T-helper 1 cell (primary cell): ENCODE measurements around the gene LFNG.
A peak's percentile ranks its signal among the peaks of the same experiment; 100 is the strongest.

Experiments used
- DNase-seq, 5 donors: peaks; one replicate each; pipeline ENCODE4 v3.0.0-alpha.2; 2012 to 2020

Gene LFNG

DNA sequence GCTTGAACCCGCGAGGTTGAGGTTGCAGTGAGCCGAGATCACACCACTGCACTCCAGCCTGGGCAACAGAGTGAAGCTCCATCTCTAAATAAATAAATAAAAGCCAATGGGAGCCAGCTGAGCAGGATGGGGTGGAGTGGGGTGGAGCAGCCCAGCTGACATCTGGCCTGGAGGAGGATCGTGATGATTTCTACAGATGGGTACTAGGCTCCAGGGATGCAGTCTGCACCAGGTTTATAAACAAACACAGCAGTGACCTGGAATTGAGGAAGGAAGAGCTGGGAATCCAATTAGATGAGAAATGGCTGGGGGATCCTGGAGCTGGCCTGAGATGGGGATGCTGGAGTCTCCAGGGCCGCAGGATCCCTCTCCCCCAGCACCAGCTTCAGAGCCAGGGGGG is 36.1 kb upstream of the LFNG start:
- DNase-seq = peak in 1 of 5 donors; percentile 10

DNA sequence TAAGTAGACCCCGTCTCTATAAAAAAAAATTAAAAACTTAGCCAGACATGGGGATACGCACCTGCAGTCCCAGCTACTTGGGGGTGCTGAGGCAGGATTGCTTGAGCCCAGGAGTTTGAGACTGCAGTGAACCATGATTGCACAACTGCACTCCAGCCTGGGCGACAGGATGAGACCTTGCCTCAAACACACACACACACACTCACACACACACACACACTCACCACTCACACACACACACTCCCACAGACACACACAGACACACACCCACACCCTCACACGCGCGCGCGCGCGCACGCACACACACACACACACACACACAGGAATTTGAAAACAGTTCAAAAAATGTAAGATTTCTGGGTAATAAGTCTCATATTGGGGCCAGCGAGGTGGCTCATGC is 34.7 kb upstream of the LFNG start:
- no peak for DNase-seq

DNA sequence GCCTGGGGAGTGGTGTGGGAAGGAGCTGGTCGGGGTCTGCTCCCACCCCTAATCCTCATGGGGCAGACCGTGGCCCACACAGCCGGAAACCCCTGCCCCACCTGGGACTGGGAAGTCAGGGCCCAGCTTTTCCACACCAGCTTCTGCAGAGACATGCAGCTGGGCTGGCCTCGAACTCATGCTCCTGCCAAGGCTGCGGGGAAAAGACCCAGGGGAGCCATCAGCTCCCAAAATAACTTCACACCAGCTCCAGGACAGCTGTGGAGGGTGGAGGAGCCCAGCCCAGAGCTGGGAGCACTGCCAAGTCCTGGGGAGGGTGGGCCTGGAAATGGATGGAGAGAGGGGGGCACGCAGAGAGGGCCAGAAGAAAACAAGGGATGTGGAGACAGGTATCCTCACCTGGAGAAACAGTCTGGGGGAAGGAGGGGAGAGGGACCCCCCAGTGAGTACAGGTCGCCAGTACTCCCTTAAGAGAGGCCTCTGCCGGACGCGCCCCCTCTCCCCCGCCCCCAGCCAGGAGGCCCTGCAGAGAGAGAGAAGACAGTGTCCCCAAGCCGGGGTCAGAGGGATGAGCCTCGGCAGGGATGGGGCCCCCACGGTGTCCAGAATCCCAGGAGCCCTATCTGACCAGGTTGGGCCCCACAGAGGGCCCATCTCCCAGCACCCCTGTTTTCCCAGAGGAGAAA is 31.8 kb upstream of the LFNG start:
- DNase-seq = peak in 1 of 5 donors; percentile 6

DNA sequence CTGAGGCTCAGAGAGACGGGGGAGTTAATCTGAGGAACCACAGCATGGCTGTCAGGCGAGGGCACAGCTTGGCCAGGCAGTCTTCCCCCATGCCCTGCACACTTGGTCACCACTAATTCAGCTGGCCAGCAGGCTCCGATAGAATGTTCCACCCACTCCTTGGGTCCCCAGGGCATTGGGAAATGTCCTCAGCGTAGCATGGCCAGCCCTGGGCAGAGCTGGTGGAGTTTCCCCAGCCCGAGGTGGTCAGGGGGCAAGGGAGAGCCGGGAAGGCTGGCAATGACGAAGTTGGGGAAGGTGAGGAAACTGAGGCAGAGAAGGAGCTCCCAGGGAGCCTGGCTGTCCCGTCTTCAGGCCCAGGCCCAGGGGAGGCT is 31.3 kb upstream of the LFNG start:
- no peak for DNase-seq

DNA sequence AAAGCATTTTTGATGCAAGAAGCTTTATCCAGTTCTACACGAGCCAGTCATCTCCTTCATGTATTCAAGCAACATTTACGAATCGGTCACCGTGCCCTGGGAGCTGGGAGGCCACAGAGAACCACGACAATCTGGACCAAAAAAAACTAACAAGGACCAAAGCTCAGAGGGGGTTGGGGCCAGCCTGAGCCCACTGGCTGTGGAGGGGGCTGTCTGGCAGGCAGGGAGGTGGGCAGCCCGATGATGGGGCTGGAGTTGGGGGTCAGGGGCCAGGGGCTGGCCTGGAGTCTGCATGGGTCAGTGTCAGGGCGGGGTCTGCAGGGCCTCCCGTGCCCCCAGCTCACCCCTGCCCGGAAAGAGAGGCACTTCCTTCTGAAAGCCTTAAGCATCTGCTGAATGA is 30.9 kb upstream of the LFNG start:
- DNase-seq = no peak

DNA sequence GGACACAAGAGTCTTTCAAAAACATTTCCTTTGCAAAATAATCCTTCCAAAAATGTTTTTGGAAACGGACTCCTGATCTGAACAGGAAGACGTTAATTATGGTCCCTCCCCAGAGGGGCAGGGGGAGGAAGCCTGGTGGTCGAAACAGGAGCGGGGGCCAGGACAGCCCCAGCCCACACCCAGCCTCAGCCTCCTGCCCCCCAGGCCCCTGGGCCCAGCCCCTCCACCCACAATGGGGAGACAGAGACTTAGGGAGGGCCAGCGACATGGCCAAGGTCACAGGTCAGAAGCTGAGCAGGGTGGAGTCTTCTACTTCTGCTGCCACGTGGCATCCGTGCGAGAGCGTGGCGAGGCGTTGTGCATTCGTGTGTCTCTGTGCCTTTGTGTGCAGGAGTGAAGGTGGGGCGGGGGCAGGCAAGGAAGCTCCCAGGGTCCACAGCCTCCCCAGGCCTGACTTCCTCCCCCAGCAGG is 29.4 kb upstream of the LFNG start:
- no peak for DNase-seq

DNA sequence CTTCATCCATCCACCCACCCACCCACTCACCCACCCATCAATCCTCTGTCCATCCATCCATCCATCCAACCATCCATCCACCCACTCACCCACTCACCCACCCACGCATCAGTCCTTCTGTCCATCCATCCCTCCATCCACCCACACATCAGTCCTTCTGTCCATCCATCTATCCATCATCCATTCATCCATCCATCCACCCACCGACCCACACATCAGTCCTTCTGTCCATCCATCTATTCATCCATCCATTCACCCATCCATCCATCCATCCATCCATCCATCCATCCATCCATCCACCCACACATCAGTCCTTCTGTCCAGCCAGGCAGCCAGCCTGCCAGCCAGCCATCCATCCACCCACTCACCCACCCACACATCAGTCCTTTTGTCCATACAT is 27.5 kb upstream of the LFNG start:
- DNase-seq = no peak

DNA sequence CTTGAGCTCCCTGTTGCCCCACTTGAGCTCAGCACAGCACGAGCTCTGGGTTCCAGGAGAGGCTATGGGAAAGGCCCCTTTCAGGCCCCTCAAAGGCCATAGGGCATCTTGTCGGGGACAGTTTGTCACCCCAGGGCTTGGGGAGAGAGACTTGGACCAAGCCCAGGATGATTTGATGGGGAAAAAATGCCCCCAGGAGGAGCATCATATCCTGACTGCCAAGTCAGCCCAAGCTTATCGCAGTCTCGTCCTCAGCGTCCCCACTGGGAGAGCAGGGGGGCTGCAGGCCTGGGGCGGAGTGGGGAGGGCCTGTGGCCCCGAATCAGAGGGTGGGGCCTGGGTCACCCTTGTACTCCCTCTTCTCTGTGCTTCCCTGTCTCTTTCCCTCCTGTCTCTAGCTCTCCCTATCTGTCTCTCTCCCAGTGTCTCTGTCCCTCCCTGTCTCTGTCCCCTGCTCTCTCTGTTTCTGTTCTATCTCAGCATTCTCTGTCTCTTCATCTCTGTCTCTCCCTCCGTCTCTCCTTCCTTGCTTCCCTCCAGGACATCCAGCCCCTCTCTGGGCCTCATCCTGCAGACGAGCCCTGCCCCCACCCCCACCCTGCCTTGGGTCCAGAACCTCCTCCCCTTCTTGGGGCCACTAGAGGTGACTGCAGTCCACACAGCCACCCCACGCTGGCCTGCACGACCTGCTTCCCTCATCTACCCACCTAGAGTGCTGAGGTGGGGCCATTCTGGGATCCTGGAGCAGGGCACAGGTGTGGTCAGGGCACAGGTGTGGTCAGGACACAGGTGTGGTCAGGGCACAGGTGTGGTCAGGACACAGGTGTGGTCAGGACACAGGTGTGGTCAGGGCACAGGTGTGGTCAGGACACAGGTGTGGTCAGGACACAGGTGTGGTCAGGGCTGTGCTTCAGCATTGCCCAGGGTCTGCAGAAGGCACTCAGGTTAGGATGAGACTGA is 26.1 kb upstream of the LFNG start:
- DNase-seq = no peak

DNA sequence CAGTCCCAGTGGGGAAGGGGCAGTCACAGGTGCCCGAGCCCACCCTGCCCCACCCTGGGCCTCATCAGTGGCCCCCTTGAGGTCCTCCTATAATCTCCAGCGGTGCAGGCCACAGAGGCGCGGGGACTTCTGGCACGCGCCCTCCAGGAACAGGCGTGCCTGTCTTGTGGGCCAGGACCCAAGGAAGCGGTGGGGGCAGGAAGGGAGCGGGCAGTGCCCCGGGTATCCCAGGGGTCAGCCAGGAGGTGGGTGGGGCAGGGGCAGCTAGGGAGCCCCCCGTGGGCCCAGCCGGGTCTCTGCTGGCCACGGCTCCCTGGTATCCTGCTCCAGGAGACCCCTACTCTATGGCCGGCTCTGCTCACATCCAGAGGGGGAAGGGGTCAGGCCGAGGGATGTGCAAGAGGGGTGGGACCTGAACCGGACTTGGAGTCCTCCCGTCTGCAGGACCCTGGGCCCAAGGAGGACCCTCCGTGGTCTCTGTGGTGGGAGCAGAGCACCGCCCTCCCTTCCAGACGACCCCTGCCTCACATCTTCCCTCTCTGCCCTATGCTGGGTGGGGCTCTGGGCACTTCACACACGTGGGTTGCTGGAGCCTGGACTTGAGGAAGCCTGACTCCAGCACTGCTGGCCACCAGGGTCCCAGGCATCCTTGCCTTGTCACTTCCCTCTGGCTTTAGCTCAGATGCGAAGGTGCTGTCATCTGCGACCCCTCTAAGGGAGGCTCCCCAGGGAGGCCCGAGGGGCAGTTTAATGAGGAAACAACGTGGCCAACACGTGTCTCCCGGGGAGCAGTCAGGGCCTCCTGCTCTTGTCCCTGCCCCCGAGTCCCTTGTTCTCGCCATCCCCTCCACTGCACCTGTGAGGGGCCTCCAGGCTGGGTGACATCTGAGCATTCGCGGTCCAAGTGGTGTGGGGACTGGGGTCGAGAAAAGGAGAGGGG is 25.1 kb upstream of the LFNG start:
- no peak for DNase-seq

DNA sequence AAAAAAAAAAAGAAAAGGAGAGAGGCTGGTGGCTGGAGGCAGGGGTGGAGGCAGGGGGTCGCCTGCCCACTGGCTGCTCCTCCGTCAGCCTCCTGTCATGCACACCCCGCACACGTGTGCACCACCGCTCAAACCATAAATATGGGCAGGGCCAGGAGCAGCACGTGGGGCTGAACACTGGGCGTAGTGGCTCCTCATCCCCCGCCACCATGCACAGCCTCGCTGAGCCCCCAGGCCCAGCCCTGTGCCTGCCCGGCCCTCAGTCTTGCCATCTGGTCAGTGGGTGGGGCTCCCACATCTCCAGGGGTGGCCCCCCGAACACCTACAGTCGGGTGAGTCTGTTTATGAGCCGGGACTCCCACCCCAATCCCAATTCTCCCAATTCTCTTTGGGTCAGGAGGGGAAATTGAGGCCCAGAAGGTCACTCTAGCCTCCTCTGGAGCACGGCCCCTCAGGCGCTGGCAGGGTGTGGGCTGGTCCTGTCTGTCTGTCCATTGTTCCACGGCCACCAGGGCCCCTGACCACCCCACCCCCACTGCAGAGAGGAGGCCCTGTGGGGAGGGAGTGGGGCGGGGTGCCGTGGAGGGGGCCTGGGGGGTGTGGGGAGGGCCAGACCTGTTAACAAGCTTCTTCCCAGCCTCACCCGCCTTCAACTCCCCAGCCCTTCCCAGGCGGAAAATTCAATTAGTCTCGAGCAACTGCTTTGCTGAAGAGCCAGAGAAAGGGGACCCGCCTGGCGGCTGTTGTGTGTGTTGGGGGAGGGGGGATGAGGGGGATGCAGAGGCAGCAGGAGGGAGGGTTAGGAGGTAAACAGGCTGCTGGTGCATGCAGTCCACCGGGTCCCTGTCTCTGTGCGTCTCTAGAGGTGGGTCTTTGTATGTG is 23.9 kb upstream of the LFNG start:
- DNase-seq = no peak

DNA sequence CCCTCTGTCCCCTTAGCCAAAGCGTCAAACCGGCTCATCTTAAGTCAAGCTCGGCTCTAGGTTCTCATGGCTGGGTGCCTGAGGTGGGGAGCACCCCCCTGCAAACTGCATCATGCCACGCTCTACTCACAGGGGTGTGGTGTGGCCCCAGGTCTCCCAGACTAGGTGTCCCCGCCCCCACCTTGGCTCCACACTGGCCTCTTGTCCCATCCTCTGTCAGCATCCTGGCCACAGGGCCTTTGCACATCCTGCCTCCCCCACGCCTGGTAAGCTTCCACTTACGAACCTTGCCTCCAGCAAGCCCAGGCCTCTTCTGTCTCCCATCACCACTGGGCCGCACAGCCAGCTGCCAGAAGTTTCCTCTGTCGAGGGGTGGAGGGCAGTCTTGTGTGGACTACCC is 23.2 kb upstream of the LFNG start:
- no peak for DNase-seq

DNA sequence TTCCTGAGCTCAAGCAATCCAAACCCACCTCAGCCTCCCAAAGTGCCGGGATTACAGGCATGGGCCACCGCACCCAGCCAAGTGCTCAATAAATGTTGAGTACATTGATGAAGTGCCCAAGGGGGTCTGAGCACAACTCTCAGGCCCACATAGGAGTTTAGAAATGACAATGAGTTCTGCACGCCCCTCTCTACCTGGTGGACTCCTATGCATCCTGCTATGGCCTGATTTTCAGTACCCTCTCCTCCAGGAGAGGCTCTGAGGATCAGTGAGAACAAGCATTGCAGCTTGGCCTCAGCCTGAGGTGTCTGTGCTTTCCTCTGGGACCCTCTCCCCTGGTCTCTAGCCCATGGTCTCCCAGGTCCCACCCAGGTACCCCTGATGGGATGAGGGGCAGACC is 22.5 kb upstream of the LFNG start:
- DNase-seq = no peak

DNA sequence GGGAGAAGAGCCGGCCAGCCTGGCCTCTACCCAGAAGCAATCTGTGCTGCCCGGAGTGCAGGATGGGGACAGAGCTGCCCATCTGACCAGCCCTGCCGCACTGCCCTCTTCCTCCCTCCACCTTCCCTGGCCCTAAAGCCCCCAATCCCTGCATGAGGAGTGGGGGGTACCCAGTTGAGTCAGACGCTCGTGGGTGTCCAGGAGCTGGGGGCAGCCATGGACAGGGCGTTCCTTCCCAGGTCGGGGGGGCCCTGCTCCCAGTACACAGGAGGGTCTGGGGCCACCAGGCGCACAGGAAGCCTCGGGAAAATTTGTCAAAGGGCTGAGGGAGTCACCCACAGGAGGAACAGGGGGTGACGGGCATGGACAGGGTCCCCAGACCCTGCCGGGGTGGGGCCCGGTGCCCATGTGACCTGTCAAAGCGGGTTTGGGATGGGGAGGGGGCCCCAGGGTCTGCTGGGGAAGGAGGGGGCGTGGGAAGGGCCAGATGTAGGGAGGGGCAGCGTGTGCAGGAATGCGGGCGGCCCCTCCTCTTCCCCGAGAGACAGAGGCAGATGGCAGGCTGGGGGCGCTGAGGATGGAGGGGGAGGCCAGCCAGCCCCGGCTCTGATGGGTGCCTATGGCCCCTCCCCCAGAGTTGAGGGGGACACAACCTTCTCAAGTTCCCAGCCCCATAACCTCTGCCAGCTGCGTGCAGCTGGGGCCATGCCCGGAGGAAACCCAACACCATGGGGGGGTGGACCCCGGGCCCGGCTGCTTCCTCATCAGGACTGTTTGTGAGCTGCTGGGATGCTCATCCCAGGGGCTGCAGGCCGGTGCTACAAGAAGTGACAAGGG is 21.9 kb upstream of the LFNG start:
- DNase-seq = no peak

DNA sequence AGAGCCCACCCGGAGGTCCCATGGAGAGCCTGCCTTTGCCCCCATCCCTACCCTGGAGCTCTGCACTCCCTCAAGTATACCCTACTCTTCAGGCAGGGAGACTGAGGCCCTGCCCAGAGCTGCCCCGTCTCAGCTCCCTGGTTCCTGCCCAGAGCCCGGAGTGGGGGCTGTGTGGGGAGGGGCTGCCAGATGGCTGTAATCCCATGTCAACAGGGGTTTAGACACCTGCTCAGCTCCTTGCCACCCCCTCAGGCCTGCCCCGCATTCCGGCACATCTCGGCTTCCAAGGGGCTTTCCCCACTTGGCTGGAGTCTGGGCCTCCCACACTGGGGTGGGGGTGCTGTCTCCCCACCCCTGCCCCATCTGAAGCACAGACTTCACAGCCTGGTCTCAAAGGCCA is 20.9 kb upstream of the LFNG start:
- no peak for DNase-seq

DNA sequence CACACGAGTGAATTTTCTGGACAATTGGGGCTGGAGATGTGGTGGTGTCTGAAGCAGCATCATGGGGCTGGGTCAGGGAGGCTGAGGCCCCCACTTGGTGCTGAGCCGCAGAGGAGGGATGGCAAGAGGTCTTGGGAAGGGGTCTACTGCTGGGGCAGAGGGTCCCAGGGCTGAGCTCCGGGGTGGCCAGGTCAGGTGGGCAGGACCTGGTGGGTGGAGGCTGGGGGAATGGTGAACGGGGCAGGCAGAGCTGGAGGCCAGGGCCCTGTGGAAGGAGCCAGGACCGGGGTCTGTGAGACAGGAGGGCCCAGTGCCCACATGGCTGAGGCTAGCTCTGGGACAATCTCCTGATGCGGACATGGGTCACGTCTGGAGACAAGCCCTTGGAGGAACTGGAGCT is 20.4 kb upstream of the LFNG start:
- DNase-seq = no peak

DNA sequence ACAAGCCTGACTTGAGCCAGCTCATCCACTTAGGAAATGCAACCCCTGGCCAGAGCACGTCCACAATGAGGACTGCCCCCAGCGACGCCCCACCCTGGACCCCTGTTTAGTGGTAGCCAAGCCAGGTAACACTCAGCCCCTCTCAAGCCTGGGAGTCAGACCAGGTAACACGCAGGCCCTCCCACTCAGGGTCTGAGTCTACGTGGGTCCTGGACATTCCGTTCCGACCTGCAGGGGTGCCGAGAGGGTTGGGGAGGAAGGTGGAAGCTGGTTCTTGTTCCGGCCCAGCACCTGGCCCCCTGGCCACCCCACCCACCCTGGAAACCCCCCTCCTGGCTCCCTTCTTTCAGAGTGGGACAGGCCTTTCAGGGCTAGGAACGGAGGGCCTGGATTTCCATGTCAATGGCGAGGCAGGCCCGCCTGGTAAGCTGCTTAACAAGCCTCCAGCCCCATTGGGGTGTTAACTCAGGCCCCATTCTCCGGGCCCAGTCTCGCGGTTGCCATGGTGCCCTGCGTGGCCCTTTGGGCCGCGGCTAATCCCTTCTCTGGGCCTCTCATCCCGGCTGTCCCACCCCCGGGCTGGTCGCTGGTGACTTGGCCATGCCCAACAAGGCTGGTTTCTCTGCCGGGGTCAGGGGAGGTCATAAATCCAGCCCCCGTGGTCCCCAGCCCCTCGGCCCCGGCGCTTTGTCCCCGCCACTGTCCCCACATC is 19.7 kb upstream of the LFNG start:
- DNase-seq = no peak

DNA sequence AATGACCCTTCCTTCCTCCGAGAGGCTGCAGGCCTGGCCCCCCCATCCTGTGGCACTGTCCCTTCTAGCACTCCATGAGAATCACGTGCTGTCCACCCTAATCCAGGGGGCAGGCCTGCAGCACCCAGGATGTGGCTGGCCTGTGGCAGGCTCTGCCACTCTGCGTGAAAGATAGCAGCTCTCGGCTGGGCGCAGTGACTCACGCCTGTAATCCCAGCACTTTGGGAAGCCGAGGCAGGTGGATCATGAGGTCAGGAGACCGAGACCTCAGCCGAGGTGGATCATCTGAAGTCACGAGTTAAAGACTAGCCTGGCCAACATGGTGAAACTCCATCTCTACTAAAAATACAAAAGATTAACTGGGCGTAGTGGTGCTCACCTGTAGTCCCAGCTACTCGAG is 18.9 kb upstream of the LFNG start:
- DNase-seq = no peak

DNA sequence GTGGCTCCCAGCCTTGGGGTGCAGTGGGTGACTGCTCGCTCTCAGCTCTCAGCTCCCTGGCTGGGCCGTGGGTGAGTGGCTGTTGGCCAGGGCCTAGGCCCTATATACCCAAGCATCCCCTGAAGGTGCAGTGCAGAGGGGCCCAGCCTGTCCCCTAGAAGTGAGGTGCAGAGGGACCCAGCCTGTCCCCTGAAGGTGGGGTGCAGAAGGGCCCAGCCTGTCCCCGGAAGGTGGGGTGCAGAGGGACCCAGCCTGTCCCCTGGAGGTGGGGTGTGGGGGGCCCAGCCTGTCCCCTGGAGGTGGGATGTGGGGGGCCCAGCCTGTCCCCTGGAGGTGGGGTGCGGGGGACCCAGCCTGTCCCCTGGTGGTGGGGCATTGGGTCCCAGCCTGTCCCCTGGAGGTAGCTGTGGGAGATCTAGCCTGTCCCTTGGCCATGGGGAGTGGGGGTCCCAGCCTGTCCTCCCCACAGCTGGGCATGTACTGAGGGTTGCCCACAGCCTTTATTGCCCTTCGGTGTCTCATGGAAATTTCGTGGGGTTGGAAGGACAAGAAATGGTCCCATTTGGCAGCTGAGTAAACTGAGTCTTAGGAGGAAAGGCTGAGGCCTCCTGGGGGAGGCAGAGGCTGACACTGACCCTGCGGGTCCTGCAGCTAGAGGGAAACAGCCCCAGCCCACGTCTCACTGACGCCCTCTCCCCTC is 17.5 kb upstream of the LFNG start:
- DNase-seq = no peak

DNA sequence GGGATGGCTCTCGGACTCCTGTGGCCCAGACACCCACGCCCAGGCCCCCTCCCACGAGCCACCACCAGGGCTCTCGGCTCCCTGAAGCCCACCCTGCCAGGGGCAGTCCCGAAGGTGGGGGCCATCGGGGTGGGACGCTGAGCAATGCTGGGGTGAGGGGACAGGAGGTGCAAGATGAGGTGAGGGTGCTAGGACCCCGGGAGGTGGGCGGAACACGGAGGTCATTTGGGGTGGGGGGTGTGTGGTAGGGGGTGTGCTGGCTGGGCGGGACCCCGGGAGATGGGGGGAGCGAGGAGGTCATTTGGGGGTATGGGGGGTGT is 17.0 kb upstream of the LFNG start:
- DNase-seq = no peak
